GM18499 (cell line): ENCODE data around the gene KLHL33.

Source experiments
- ATAC-seq: cut with Tn5 transposase; IDR thresholded peaks from one replicate; pipeline ENCODE4 v1.9.1; 2021; ENCODE audit warnings: moderate number of reproducible peaks; ENCODE audit not compliant: insufficient read depth, unreplicated experiment

The KLHL33 gene

GRCh38 chr14:20380681-20381080 is 55.3 kb downstream of the KLHL33 start:
- ATAC-seq = no peak

- ATAC-seq = no peak
Observed at GRCh38 chr14:20379743-20380142, 56.2 kb downstream of the KLHL33 start.

- no peak for ATAC-seq
Observed at GRCh38 chr14:20377171-20377570, 58.8 kb downstream of the KLHL33 start.

GRCh38 chr14:20376071-20376588 is 59.8 kb downstream of the KLHL33 start:
- ATAC-seq = no peak
